GM12872 (cell line): ENCODE measurements around the gene TMEM26.

Experiments
- TF ChIP-seq, protein P1 (sequence below): IDR thresholded peaks from 3 replicates; pipeline ENCODE4 v1.5.1; 2011; ENCODE audit warnings: low read depth, mild to moderate bottlenecking, low read length, moderate library complexity; ENCODE audit not compliant: insufficient read depth

The TMEM26 gene

DNA sequence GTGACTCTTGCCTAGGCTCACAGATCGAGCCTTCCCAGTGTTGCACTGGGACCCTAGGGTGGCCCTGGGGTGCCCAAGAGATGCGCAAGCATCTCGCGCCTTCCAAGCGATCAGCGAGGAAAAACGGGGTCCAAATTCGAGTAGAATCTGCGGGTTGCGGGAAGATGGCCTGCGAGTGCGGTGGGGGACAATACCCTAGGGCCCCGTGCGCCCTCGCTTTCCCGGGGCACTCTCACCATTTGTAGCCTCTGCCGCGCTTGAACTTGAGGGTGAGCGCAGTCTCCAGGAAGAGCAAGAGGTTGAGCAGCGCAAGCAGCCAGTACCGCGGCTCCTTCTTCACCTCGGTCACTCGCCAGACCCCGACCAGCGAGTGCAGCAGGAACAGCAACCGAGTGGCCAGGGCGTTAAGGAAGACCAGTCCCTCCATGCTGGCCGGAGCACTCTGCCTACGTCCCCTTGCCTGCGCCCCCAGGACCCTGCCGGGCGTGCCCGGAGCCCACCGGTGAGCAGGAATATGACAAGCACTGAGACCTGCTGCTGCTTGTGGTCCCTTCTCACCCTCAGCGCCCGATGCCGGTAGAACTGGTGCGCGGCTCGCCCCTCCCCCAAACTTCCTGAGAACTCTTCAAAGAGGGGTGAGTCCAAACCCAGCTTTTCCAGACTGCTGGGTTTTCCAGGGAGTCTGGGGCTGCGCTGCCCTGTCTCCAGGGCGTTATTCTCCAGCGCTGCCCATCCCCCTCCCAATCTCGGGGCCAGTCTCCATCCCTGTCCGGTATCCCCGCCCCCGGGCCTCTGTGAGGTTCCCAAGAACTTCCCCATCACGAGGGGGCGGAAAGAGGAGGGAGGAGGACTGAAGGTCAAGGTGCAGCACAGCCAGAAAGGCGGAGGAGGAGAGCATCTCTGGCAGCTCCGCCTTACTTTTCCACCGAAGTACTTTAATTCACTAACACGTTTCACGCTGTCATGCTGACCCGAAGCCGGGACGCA is at the start of gene TMEM26:
TSS of gene TMEM26 (minus strand) at position 727 of the 987 bp plus-strand sequence. CDS start at position 427, 300 bp downstream.
- TF ChIP-seq, protein P1, sequence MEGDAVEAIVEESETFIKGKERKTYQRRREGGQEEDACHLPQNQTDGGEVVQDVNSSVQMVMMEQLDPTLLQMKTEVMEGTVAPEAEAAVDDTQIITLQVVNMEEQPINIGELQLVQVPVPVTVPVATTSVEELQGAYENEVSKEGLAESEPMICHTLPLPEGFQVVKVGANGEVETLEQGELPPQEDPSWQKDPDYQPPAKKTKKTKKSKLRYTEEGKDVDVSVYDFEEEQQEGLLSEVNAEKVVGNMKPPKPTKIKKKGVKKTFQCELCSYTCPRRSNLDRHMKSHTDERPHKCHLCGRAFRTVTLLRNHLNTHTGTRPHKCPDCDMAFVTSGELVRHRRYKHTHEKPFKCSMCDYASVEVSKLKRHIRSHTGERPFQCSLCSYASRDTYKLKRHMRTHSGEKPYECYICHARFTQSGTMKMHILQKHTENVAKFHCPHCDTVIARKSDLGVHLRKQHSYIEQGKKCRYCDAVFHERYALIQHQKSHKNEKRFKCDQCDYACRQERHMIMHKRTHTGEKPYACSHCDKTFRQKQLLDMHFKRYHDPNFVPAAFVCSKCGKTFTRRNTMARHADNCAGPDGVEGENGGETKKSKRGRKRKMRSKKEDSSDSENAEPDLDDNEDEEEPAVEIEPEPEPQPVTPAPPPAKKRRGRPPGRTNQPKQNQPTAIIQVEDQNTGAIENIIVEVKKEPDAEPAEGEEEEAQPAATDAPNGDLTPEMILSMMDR: no peak

DNA sequence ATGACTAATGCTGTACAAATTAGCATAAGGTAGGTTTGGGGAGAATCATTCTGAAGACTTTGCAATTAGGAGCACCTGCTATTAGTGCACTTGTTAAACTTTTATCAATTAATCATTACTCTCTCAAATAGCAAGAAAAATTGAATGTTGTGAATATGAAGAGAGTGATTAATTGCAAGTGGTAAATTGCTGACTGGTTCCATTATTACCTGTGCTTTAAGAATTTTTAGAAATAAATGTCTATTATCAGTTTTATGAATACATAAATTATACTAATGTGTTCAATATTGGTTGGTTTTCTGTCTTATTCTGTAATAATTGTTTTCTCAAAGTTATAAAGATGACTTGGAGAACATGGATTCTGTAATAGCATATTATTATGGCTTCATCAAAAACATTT is 47.3 kb upstream of the TMEM26 start:
- TF ChIP-seq, protein P1: no peak

DNA sequence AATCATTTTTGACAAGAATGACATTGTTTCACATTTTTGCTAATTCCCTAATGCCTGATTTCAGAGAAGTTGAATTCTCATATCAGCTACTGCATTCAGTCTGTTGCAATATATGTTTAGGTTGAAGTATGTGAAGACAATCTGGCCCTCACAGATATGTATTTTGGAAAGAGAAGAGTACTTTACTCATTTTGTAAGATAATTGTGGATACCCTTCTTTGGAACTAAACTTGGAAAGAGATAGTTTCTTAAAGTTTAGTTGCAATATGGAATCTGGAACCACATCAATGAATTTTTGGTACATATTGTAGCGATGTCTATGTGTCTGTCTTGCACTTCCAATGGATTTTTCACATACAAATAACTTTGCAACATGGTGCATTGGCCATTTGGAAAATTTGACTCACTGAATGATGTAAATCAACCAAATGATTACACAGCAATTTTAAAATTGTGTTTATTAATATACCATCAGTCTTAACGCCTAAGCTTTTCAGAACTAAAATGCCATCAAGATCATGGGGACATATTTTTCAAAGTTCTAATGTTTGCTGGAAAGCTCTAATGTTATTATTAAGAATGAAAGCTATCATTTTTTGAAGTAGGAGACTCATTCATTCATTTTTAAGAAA is 39.3 kb upstream of the TMEM26 start:
- TF ChIP-seq, protein P1: no peak

DNA sequence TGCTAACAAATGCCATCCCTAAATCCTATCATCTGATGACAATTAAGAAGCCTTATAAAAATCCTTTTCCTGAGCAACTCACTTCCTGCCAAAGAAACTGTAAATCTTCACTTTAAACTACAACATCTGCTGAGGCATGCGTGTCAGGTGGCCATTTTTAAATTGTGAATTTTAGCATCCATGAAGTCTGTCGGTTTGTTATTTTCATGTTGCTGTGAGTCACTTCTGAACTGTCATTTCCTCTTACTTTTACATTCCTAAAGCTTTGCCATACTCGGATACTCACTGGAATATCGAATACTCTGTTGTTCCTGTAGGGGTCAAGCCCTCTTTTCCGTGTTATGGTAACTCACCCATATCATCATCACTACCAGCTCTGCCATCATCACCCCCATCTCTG is 34.3 kb upstream of the TMEM26 start:
- TF ChIP-seq, protein P1: no peak

DNA sequence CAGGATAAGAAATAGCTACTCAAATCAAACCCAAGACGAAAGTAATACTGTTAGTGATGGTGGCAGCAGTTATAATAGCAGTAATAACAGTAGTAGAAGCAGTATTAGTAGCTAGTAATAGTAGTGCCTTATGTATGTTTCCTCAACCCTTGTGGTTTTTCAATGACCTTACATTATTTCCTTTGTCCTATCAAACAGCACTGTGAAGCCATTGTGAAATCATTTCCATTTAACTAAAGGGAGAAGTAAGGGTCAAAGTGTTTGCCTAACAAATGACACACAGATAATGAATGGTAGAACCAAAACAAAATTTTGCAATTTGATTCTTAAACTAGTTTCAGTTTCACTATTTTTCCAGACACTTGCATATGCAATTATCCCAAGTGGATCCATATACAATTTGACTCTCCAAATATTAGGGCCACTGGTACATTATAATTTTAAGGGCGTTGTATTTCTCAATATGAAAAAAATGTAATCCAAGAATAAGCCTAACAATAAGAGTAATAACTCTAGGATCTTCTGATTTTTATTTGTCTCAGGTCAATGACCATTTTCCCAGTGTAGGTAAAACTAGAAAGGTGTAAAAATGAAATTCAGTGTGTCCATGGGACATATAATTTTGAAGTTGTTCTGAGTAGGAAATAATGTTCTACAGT is 33.7 kb upstream of the TMEM26 start:
- TF ChIP-seq, protein P1: no peak

DNA sequence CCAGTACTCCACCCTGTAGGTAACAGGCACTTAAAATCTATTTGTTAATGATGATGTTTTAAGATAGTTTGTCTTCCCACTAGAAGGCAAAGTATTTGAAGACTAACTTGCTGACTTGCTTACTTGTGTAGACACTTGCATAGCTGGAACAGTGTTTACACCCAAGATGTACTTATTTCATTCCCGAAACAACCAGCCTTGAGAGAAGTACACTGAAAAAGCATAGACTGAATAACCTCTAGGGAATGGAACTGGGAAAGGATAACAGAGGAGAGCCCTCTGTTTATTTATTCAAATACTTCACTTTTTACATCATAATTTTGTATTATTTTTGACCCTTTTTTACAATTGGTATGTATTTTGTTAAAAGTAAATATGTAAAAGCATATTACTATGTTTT is 33.1 kb upstream of the TMEM26 start:
- TF ChIP-seq, protein P1: no peak

DNA sequence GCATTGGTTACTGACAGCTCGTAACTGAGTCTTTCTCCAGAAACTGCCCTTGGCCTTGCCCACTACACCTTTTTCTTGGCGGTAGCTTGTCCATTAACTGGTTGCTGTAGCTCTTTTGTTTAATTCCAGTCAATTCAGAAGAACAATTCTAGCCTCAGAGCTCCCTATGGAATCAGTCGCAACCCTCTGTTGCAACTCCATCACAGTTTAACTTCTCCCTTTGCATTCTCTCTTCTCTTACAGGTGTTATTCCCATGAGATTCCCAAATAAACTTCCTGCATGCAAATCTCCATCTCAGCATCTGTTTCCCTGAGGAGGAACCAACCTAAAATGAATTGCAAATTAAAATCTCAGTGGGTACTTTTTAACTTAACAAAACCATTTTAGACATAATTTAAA is 28.4 kb upstream of the TMEM26 start:
- TF ChIP-seq, protein P1: no peak
